Measurements from ENCODE around the gene PTPRN2. TPM values are rescaled to one million over a fixed set of nuclear protein-coding genes. Genes with fewer than 3 reads are reported as not detected.
A peak's percentile ranks its signal among the peaks of the same experiment; 100 is the strongest.

Gene PTPRN2
- total and polyA plus RNA-seq, 7 donors: 3.2 to 7.1 (median 5.5) TPM

DNA sequence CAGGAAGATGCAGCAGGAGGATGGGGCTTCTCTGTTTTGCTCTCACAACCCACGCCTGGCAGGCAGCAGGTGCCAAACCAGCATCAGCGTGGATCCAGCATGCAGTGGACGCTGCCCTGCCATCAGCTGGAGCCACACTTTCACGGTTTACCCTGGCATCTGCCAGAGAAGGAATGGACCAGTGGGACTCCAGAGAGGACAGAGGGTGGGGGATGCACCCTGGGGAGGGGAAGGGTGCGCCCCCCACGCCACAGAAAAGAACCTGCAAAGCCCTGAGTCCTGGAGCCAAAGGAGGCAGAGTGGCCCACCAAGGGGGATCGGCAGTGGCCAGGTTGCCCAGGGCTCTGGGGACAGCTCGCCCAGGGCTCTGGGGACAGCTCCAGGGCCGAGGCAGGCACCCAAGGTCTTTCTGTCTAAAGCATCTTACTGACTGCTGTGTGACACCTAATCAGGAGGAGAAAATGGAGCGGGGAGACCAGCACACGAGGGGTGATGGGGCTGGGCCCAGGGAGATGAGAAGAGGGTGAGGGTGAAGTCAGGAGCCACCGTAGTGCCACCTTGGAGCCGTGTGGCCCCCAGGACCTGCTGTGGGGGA, 1025.7 kb downstream of the PTPRN2 start:
- no peak for TF ChIP-seq EP300 (IDR thresholded peaks at IDR 0.05)
- TF ChIP-seq POLR2AphosphoS5 (IDR thresholded peaks at IDR 0.05): no peak
- no peak for TF ChIP-seq POLR2A (IDR thresholded peaks at IDR 0.05)
- TF ChIP-seq, protein P1, sequence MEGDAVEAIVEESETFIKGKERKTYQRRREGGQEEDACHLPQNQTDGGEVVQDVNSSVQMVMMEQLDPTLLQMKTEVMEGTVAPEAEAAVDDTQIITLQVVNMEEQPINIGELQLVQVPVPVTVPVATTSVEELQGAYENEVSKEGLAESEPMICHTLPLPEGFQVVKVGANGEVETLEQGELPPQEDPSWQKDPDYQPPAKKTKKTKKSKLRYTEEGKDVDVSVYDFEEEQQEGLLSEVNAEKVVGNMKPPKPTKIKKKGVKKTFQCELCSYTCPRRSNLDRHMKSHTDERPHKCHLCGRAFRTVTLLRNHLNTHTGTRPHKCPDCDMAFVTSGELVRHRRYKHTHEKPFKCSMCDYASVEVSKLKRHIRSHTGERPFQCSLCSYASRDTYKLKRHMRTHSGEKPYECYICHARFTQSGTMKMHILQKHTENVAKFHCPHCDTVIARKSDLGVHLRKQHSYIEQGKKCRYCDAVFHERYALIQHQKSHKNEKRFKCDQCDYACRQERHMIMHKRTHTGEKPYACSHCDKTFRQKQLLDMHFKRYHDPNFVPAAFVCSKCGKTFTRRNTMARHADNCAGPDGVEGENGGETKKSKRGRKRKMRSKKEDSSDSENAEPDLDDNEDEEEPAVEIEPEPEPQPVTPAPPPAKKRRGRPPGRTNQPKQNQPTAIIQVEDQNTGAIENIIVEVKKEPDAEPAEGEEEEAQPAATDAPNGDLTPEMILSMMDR (IDR thresholded peaks at IDR 0.05): no peak
- Histone ChIP-seq H3K27me3 (no peaks in the 10 kb centered on the region), H3K27ac (no peak overlapping the region), H3K9me3 (no peaks in the 10 kb centered on the region), H3K4me1 (no peaks in the 10 kb centered on the region), H3K4me3 (no peak overlapping the region), H3K36me3 (no peaks in the 10 kb centered on the region)
- 92 to 93% methylated on average over 13 of the region's 13 CpGs for WGBS, 2 donors
- intact Hi-C loops (cut with DNase I): no loop called here
- peak; percentile 58 for DNase-seq

DNA sequence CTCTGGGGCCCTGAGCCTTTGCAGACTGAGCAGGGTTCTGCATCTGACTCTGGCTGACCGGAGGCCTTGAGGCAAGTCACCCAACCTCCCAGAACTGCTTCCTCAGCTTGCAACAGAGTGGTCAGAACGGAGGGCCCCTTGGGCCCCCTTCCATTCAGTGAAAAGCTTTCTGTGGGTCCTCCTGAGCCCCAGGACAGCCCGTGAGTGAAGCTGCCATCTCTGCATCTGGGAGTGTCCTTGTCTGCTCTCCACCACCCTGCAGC, 1026.2 kb downstream of the PTPRN2 start:
- Histone ChIP-seq H3K36me3 (no peaks in the 10 kb centered on the region), H3K27me3 (no peaks in the 10 kb centered on the region), H3K9me3 (no peaks in the 10 kb centered on the region), H3K4me3 (no peak overlapping the region), H3K27ac (no peak overlapping the region), H3K4me1 (no peaks in the 10 kb centered on the region)
- TF ChIP-seq, protein P1 (IDR thresholded peaks at IDR 0.05): no peak
- TF ChIP-seq POLR2AphosphoS5 (IDR thresholded peaks at IDR 0.05) (no peak), EP300 (IDR thresholded peaks at IDR 0.05) (no peak), POLR2A (IDR thresholded peaks at IDR 0.05) (no peak)
- intact Hi-C loops (cut with DNase I): no loop called here
- no peak for DNase-seq
- WGBS, 2 donors: 92% methylated on average over 3 of the region's 3 CpGs

DNA sequence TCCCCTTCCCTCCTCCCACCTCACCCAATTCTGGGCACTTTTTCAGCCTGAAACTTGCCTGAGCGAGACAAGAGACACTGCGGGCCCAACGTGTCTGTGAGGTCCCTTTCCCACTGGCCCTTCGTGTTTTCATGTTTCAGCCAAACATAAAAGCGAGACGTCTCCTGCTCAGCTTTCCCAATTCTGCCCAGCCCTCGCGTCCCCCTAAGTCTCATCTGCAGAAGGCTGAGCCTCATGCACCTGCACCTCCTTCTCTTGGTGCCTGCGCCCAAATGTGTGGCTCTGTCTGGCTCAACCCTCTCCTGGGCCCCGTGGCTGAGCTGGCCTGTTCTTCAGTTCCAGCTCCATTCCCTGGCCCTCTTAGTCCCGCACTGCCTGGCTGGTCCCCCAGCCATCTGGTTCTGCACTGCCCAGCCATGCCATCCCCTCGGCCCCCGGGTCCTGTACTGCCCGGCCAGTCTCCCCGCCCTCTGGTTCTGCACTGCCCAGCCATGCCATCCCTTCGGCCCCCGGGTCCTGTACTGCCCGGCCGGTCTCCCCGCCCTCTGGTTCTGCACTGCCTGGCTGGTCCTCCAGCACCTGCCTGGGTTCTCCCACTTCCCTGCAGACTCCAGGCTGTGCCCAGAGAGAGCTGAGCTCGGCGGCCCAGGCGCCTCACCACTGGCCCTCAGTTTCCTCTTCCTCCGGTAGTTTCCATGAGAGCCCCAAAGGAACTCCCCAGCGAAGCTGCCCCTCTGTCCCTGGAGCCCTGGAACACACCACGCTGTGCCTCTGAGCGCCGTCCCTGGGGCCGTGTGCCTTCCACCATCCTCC, 1026.7 kb downstream of the PTPRN2 start:
- Histone ChIP-seq H3K9me3 (no peaks in the 10 kb centered on the region), H3K4me1 (no peaks in the 10 kb centered on the region), H3K4me3 (no peak overlapping the region), H3K36me3 (no peaks in the 10 kb centered on the region), H3K27me3 (no peaks in the 10 kb centered on the region), H3K27ac (no peak overlapping the region)
- DNase-seq: peak; percentile 51
- TF ChIP-seq POLR2A (IDR thresholded peaks at IDR 0.05): no peak
- TF ChIP-seq POLR2AphosphoS5 (IDR thresholded peaks at IDR 0.05): no peak
- TF ChIP-seq, protein P1 (IDR thresholded peaks at IDR 0.05): no peak
- TF ChIP-seq EP300 (IDR thresholded peaks at IDR 0.05): no peak
- 94% methylated on average over 29 of the region's 29 CpGs for WGBS, 2 donors
- intact Hi-C loops (cut with DNase I): no loop called here

DNA sequence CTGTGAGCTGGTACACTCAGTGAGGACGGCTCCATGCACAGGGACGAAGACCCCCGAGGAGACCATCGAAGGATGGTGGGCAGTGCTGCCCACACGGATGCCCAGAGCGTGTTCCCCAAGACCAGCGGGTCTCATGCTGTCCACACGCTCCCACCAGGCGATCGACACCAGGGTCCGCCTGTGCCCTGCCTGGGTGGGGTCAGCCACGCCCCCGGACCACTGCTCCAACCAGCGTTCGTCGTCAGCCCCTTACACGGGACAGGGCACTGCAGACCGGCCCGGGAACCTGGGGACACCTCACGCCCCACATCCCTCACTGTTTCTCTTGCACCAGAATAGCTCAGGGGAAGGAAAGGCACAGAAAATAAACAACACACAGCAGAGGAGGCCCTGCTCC, 1027.4 kb downstream of the PTPRN2 start:
- 88 to 91% methylated on average over 20 of the region's 20 CpGs for WGBS, 2 donors

More for the DNA sequence above, 1027.4 kb downstream of the PTPRN2 start:
- intact Hi-C loops (cut with DNase I): no loop called here
- TF ChIP-seq POLR2AphosphoS5 (IDR thresholded peaks at IDR 0.05) (no peak), EP300 (IDR thresholded peaks at IDR 0.05) (no peak), POLR2A (IDR thresholded peaks at IDR 0.05) (no peak)
- TF ChIP-seq, protein P1 (IDR thresholded peaks at IDR 0.05): no peak
- H3K9me3 ChIP-seq: no peaks in the 10 kb centered on the region
- DNase-seq: peak; percentile 21
- H3K36me3 ChIP-seq: no peaks in the 10 kb centered on the region
- no peak overlapping the region for H3K27ac ChIP-seq
- H3K27me3 ChIP-seq: no peaks in the 10 kb centered on the region
- H3K4me1 ChIP-seq: no peaks in the 10 kb centered on the region
- H3K4me3 ChIP-seq: no peak overlapping the region

All from sigmoid colon (tissue), 7 donors.